Body of pancreas (tissue), 4 donors: ENCODE data around the gene EYS. TPM values are rescaled to one million over a fixed set of nuclear protein-coding genes. Genes with fewer than 3 reads are reported as not detected.

Experiments used
- ATAC-seq: fragments of 150-250 bp; one replicate; pipeline ENCODE4 v1.9.1; 2016
- DNase-seq, 4 donors: peaks; one replicate each; pipeline ENCODE4 v3.0.0-alpha.2; 2019
- H3K27ac ChIP-seq, 4 donors: fragments of 200-600 bp; sonication (generic); 1 replicate in 3 of 4; 2 replicates in 1 of 4; pipeline versions ENCODE4 v1.5.1 to v1.6.1; 2016 to 2019; ENCODE audit warnings: mild to moderate bottlenecking in 1 of 4, mixed read lengths in 1 of 4, moderate library complexity in 1 of 4
- H3K27me3 ChIP-seq, 2 donors: fragments of 200-600 bp; sonication (generic); one replicate each; pipeline ENCODE4 v1.6.0; 2016; ENCODE audit warnings: mild to moderate bottlenecking in 1 of 2
- H3K36me3 ChIP-seq, 2 donors: fragments of 200-600 bp; sonication (generic); replicated peaks in 1 of 2; 2 replicates each; pipeline ENCODE4 v1.5.1; 2016; ENCODE audit warnings: low read depth in 2 of 2; ENCODE audit not compliant: insufficient read depth in 1 of 2
- H3K4me1 ChIP-seq: fragments of 200-600 bp; sonication (generic); one replicate; pipeline ENCODE4 v1.6.0; 2016
- H3K4me3 ChIP-seq, 2 donors: fragments of 200-600 bp; sonication (generic); 1 replicate in 1 of 2; 2 replicates in 1 of 2; pipeline ENCODE4 v1.5.1; 2016 to 2019
- H3K9me3 ChIP-seq, 3 donors: fragments of 200-600 bp; sonication (generic); 1 replicate in 2 of 3; 2 replicates in 1 of 3; pipeline ENCODE4 v1.5.1; 2016
- CTCF ChIP-seq, 7 experiments: fragments of 450-650 bp in 4 of 7; fragments of 200-600 bp in 3 of 7; sonication (generic) in 3 of 7; IDR thresholded peaks; one replicate each; pipeline ENCODE4 v1.5.1; 2016 to 2019; ENCODE audit warnings: antibody characterized with exemption in 7 of 7
- POLR2A ChIP-seq, 3 donors: fragments of 450-650 bp; IDR thresholded peaks; one replicate each; pipeline ENCODE4 v1.6.1; 2016; ENCODE audit warnings: antibody characterized with exemption in 3 of 3, mild to moderate bottlenecking in 2 of 3
- WGBS, 2 donors: methylation state at CpG; one replicate each; pipeline ENCODE4 v1.1.5; 2017; 5-methylcytosine and 5-hydroxymethylcytosine counted together
- intact Hi-C: fragments of 100-400 bp; cut with DNase I; formaldehyde crosslinking; loops from one replicate; pipeline ENCODE4 v1.15.1; 2023
- total RNA-seq, 2 donors: library from RNA; depleted of rRNA; stranded (reverse); fragments of >200 nt; gene quantifications; one replicate each; pipeline ENCODE4 v1.1.0, GENCODE V29; 2016

The EYS gene
- total RNA-seq, 2 donors from 2014 or later: 0.26 TPM; not detected in 1

DNA sequence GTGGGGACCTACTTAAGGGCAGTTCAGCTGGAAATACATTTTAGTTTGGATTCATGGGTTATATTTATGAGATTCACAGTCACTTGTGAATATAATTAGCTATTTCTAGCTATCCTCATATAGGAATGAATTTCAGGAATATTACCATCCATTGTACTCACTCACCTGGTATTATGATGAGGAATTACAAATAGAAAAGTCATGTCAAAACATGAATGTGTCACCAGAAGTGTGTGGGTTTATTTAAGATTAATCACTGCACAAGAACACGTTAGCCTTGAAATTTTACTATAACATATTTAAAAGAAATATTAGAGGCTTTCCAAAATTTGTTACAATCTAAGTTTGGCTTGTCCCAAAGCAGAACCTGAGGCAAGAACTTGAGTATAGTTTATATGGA is 1560.9 kb downstream of the EYS start:
- no peak for TF ChIP-seq CTCF (IDR thresholded peaks at IDR 0.05)
- TF ChIP-seq POLR2A (IDR thresholded peaks at IDR 0.05): no peak
- no peaks in the 10 kb centered on the region for H3K9me3 ChIP-seq
- WGBS, 2 donors: 36 to 44% methylated on average over 1 of the region's 1 CpG
- no peak overlapping the region for H3K4me3 ChIP-seq
- DNase-seq (no peak), ATAC-seq (no peak)
- intact Hi-C loops: no loop called here
- no peaks in the 10 kb centered on the region for H3K4me1 ChIP-seq
- H3K27ac ChIP-seq: no peak overlapping the region
- no peaks in the 10 kb centered on the region for H3K36me3 ChIP-seq
- no peaks in the 10 kb centered on the region for H3K27me3 ChIP-seq

GRCh38 chr6:64145658-64146057 is 1561.4 kb downstream of the EYS start:
- intact Hi-C loops: no loop called here
- no peak overlapping the region for H3K27ac ChIP-seq
- WGBS, 2 donors: 49 to 58% methylated on average over 2 of the region's 2 CpGs
- H3K4me1 ChIP-seq: no peaks in the 10 kb centered on the region
- DNase-seq (no peak), ATAC-seq (no peak)
- H3K27me3 ChIP-seq: no peaks in the 10 kb centered on the region
- H3K36me3 ChIP-seq: no peaks in the 10 kb centered on the region
- H3K4me3 ChIP-seq: no peak overlapping the region
- no peaks in the 10 kb centered on the region for H3K9me3 ChIP-seq
- TF ChIP-seq CTCF (IDR thresholded peaks at IDR 0.05): no peak
- no peak for TF ChIP-seq POLR2A (IDR thresholded peaks at IDR 0.05)

DNA sequence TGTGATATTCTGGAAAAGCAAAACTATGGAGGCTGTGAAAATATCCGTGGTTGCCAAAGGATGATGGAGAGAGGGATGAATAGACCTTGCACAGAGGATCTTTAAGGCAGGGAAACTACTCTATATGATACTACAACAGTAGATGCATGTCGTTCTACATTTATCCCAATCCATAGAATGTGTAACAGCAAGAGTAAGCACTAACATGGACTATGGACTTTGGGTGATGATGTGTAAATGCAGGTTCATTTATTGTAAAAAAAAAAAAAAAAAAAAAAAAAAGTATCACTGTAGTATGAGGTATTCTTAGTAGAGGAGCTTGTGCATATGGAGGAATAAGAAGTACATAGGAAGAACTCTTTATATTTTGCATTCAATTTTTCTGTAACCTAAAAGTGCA is 1563.9 kb downstream of the EYS start:
- intact Hi-C loops: no loop called here
- H3K36me3 ChIP-seq: no peaks in the 10 kb centered on the region
- H3K4me3 ChIP-seq: no peak overlapping the region
- no peak for DNase-seq
- ATAC-seq: no peak
- H3K27me3 ChIP-seq: no peaks in the 10 kb centered on the region
- TF ChIP-seq POLR2A (IDR thresholded peaks at IDR 0.05) (no peak), CTCF (IDR thresholded peaks at IDR 0.05) (no peak)
- 40 to 41% methylated on average over 2 of the region's 2 CpGs for WGBS, 2 donors
- H3K4me1 ChIP-seq: no peaks in the 10 kb centered on the region
- no peaks in the 10 kb centered on the region for H3K9me3 ChIP-seq
- no peak overlapping the region for H3K27ac ChIP-seq

GRCh38 chr6:64141680-64142079 is 1565.3 kb downstream of the EYS start:
- Histone ChIP-seq H3K9me3 (no peaks in the 10 kb centered on the region), H3K27ac (no peak overlapping the region), H3K27me3 (no peaks in the 10 kb centered on the region), H3K4me3 (no peak overlapping the region), H3K4me1 (no peaks in the 10 kb centered on the region), H3K36me3 (no peaks in the 10 kb centered on the region)
- ATAC-seq (no peak), DNase-seq (no peak)
- WGBS, 2 donors: 75 to 79% methylated on average over 2 of the region's 2 CpGs
- TF ChIP-seq CTCF (IDR thresholded peaks at IDR 0.05): no peak
- TF ChIP-seq POLR2A (IDR thresholded peaks at IDR 0.05): no peak
- intact Hi-C loops: no loop called here

- intact Hi-C loops: no loop called here
- TF ChIP-seq CTCF (IDR thresholded peaks at IDR 0.05) (no peak), POLR2A (IDR thresholded peaks at IDR 0.05) (no peak)
- 50 to 65% methylated on average over 1 of the region's 1 CpG for WGBS, 2 donors
- ATAC-seq (no peak), DNase-seq (no peak)
- H3K27ac ChIP-seq: no peak overlapping the region
- H3K27me3 ChIP-seq: no peaks in the 10 kb centered on the region
- H3K9me3 ChIP-seq: no peaks in the 10 kb centered on the region
- no peaks in the 10 kb centered on the region for H3K4me1 ChIP-seq
- H3K4me3 ChIP-seq: no peak overlapping the region
- H3K36me3 ChIP-seq: no peaks in the 10 kb centered on the region
Observed at GRCh38 chr6:64128301-64129024, 1578.6 kb downstream of the EYS start.
